ENCODE measurements around the gene IREB2. TPM values are rescaled to one million over a fixed set of nuclear protein-coding genes. Genes with fewer than 3 reads are reported as not detected.
A peak's percentile ranks its signal among the peaks of the same experiment; 100 is the strongest.

The IREB2 gene
- total RNA-seq, 4 donors from 2014 or later = 18.9 to 37.4 (median 22.0) TPM

- in situ Hi-C loops (cut with MboI; ENCODE audit: low sequenced_read_pairs in 4 of 4) (no loop called here), intact Hi-C loops (cut with DNase I; ENCODE audit: low total_unique reads) (no loop called here)
- no peaks in the 10 kb centered on the region for H3K9me3 ChIP-seq
- DNase-seq (no peak), ATAC-seq (peak in 1 of 2 donors; percentile 43)
- H3K36me3 ChIP-seq = no peaks in the 10 kb centered on the region
- peak overlapping the region; percentile 39 to 83 (median 71) for H3K27ac ChIP-seq
- no peak for TF ChIP-seq CTCF (IDR thresholded peaks at IDR 0.05 in 4 of 5, conservative IDR thresholded peaks at IDR 0.05 in 1 of 5)
- TF ChIP-seq POLR2A (IDR thresholded peaks at IDR 0.05) = peak in 1 of 2 donors; percentile 28
- no peak overlapping the region for H3K4me3 ChIP-seq
- no peaks in the 10 kb centered on the region for H3K27me3 ChIP-seq
- H3K4me1 ChIP-seq = peaks cover 76 to 84% of the 10 kb centered on the region in 2 donors
These were observed 19.1 kb downstream of the IREB2 start for GRCh38 chr15:78457101-78457500.

GRCh38 chr15:78460737-78461136 is 22.7 kb downstream of the IREB2 start:
- intact Hi-C loops (cut with DNase I; ENCODE audit: low total_unique reads) = no loop called here
- TF ChIP-seq POLR2A (IDR thresholded peaks at IDR 0.05) = no peak
- H3K27me3 ChIP-seq = no peaks in the 10 kb centered on the region
- no peaks in the 10 kb centered on the region for H3K9me3 ChIP-seq
- in situ Hi-C loops (cut with MboI; ENCODE audit: low sequenced_read_pairs in 4 of 4) = no loop called here
- H3K4me1 ChIP-seq = peaks cover 44 to 56% of the 10 kb centered on the region in 2 donors
- peak overlapping the region in 2 of 4 donors; percentile 25 to 42 for H3K27ac ChIP-seq
- DNase-seq = no peak
- no peak overlapping the region for H3K4me3 ChIP-seq
- ATAC-seq = no peak
- peaks cover 0 to 31% of the 10 kb centered on the region in 2 donors for H3K36me3 ChIP-seq

- no peaks in the 10 kb centered on the region for H3K9me3 ChIP-seq
- H3K36me3 ChIP-seq = peaks cover 0 to 37% of the 10 kb centered on the region in 2 donors
- no peaks in the 10 kb centered on the region for H3K27me3 ChIP-seq
- DNase-seq = no peak
- no peak overlapping the region for H3K4me3 ChIP-seq
- H3K27ac ChIP-seq = peak overlapping the region in 2 of 4 donors; percentile 25 to 42
- in situ Hi-C loops (cut with MboI; ENCODE audit: low sequenced_read_pairs in 4 of 4) = no loop called here
- no peak for ATAC-seq
- TF ChIP-seq POLR2A (IDR thresholded peaks at IDR 0.05) (no peak), CTCF (IDR thresholded peaks at IDR 0.05 in 4 of 5, conservative IDR thresholded peaks at IDR 0.05 in 1 of 5) (no peak)
- intact Hi-C loops (cut with DNase I; ENCODE audit: low total_unique reads) = no loop called here
- peaks cover 38 to 50% of the 10 kb centered on the region in 2 donors for H3K4me1 ChIP-seq
These were observed 23.3 kb downstream of the IREB2 start for GRCh38 chr15:78461171-78461888.

GRCh38 chr15:78469031-78469430 is 31.0 kb downstream of the IREB2 start:
- in situ Hi-C loops (cut with MboI; ENCODE audit: low sequenced_read_pairs in 4 of 4) (no loop called here), intact Hi-C loops (cut with DNase I; ENCODE audit: low total_unique reads) (no loop called here)
- Histone ChIP-seq H3K9me3 (no peaks in the 10 kb centered on the region), H3K36me3 (peaks cover 0 to 94% of the 10 kb centered on the region in 2 donors), H3K4me1 (peaks cover 0 to 6% of the 10 kb centered on the region in 2 donors), H3K27me3 (no peaks in the 10 kb centered on the region), H3K4me3 (no peak overlapping the region), H3K27ac (no peak overlapping the region)
- ATAC-seq (no peak), DNase-seq (no peak)
- TF ChIP-seq POLR2A (IDR thresholded peaks at IDR 0.05) (no peak), CTCF (IDR thresholded peaks at IDR 0.05 in 4 of 5, conservative IDR thresholded peaks at IDR 0.05 in 1 of 5) (no peak)

- no peaks in the 10 kb centered on the region for H3K27me3 ChIP-seq
- H3K4me3 ChIP-seq = no peak overlapping the region
- no peaks in the 10 kb centered on the region for H3K4me1 ChIP-seq
- no peaks in the 10 kb centered on the region for H3K9me3 ChIP-seq
- TF ChIP-seq POLR2A (IDR thresholded peaks at IDR 0.05) (no peak), CTCF (IDR thresholded peaks at IDR 0.05 in 4 of 5, conservative IDR thresholded peaks at IDR 0.05 in 1 of 5) (no peak)
- ATAC-seq (no peak), DNase-seq (no peak)
- H3K27ac ChIP-seq = no peak overlapping the region
- peaks cover 0 to 83% of the 10 kb centered on the region in 2 donors for H3K36me3 ChIP-seq
- intact Hi-C loops (cut with DNase I; ENCODE audit: low total_unique reads) (no loop called here), in situ Hi-C loops (cut with MboI; ENCODE audit: low sequenced_read_pairs in 4 of 4) (no loop called here)
These were observed 39.3 kb downstream of the IREB2 start for GRCh38 chr15:78477295-78477694.

Data from gastrocnemius medialis (tissue), 4 donors.